Activated CD8-positive, alpha-beta memory T cell treated with anti-CD3 and anti-CD28 coated beads, Interleukin-2, amount 50 U/mL, for 1 hour (primary cell): ENCODE data around the gene CCDC154.
"Not testable (repeated sequence)": the region's sequence is repeated elsewhere in the genome, so short reads cannot be mapped to it uniquely, and the experiment has no call there.

Source experiments
- DNase-seq: peaks from one replicate; pipeline ENCODE4 v3.0.0-alpha.2; 2020; ENCODE audit errors: extremely low read depth

Gene CCDC154, protein sequence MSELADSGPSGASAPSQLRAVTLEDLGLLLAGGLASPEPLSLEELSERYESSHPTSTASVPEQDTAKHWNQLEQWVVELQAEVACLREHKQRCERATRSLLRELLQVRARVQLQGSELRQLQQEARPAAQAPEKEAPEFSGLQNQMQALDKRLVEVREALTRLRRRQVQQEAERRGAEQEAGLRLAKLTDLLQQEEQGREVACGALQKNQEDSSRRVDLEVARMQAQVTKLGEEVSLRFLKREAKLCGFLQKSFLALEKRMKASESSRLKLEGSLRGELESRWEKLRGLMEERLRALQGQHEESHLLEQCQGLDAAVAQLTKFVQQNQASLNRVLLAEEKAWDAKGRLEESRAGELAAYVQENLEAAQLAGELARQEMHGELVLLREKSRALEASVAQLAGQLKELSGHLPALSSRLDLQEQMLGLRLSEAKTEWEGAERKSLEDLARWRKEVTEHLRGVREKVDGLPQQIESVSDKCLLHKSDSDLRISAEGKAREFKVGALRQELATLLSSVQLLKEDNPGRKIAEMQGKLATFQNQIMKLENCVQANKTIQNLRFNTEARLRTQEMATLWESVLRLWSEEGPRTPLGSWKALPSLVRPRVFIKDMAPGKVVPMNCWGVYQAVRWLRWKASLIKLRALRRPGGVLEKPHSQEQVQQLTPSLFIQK

GRCh38 chr16:1443980-1444729 is at the start of gene CCDC154:
TSS of gene CCDC154 (minus strand) at chr16:1444556. CDS start at chr16:1444322, 234 bp downstream.
- DNase-seq: no peak

GRCh38 chr16:1493746-1494094 is 49.4 kb upstream of the CCDC154 start:
- no peak for DNase-seq

DNA sequence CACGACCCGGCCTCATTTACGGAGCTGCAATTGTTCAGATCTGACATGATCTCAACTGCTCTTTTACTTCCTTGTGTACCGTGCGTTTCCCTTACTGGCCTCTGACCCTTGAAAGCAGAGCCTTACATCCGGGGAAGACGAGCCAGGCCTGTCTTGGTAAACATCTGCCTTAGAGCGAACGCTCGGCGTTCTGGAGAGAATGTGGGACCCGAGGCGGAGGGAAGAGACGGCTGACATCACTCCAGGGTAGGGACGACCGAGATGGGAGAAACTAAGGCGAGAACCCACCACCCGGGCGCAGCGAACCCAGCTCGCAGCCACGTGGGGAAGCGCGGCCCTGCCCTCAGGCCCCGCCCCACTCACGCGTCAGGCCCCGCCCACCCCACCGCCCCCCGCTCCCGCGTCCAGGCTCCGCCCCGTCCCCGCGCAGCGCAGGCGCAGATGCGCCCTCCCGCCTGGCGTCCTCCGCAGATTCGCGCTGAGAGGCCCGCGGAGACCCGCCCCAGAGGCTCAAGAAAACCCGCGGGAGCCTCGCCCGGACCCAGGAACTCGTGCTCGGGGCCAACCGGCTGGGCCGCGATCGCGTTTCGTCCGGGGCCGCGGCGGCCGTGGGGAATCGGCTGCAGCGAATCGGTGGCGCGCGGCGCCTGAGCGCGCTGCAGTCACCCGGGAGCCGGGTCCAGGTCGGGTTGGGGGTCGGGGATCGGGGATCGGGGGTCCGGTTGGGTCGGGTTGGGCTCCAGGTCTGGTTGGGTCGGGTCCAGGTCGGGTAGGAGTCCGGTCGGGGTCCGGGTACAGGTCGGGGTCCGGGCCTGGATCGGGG is 48.8 kb upstream of the CCDC154 start, which contains the start of gene TELO2:
Gene TELO2, plus strand, starts transcription at position 438 of the 823 bp plus-strand sequence. CDS start 922 bp downstream, outside the sequence.
- DNase-seq: peak; percentile 52

- no peak for DNase-seq
Measured at GRCh38 chr16:1492082-1492922, 47.9 kb upstream of the CCDC154 start.

GRCh38 chr16:1491327-1491726 is 47.0 kb upstream of the CCDC154 start:
- no peak for DNase-seq

DNA sequence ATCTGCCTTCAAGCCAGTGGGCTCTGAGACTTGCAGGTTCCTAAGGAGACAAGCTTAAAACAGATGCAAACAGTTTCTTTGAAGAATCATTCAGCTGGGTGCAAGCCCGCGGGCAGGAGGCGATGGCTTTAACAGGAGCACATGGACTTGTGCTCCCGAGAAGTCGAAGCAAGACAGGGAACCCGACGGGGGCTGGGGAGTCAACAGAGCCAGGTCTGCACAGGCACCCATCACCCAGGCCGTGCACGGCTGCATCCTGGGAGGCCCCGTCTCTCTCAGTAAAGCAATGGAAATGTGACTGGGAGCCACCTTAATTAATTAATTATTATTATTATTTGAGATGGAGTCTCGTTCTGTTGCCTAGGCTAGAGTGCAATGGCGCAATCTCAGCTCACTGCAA is 44.7 kb upstream of the CCDC154 start:
- no peak for DNase-seq

GRCh38 chr16:1488619-1489018 is 44.3 kb upstream of the CCDC154 start, which contains the start of gene PTX4:
TSS of gene PTX4 (minus strand) at chr16:1488944. CDS start at chr16:1488909, 35 bp downstream.
- no peak for DNase-seq

GRCh38 chr16:1488054-1488601 is 43.8 kb upstream of the CCDC154 start:
- DNase-seq: no peak

- no peak for DNase-seq
Measured at GRCh38 chr16:1487395-1488053, 43.2 kb upstream of the CCDC154 start.

- DNase-seq: no peak
Measured at GRCh38 chr16:1486551-1487390, 42.4 kb upstream of the CCDC154 start.

GRCh38 chr16:1485847-1486496 is 41.6 kb upstream of the CCDC154 start:
- no peak for DNase-seq

DNA sequence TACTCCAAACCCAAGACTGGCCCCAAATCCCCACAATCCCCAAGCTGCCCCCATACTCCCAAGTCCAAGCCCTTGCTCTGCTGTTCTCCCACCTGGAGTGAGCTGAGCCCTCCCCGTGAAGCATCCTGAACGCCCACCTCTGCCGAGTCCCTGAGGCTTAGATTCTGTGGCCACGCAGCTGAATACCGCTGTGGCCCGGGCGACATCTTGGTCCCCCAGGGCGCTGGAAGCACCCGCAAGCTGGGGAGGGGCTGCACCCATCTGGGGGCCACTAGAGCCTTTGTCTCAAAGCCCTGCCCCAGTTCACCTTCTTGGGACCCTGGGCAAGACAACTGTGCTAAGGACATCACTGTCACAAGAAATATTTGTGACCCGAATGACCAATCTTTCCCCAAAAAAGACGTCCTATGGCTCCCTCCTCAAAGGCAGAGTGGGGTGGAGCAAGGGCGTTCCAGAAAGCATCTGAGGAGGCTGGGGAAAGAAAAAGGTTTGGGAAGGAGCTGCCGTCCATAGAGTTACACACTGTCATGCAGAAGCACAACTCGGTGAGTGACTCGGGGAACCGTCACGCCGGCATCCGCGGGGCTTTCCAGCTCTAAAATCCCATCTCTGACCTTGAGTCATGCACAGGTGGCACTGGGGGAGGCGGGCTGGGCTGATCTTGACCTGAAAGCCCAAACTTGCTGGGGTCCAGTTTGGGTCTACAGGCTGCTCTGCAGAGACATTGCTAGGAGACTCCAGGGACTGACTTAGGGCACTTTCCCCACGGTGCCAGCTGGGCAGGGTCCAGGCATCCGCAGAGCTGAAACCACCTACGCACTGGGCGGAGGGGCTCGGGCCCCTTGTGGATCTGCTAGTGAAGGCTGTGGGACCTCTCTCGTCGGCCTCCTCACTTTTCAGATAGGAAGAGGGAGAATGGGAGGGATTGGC is 37.8 kb upstream of the CCDC154 start:
- DNase-seq: no peak

DNA sequence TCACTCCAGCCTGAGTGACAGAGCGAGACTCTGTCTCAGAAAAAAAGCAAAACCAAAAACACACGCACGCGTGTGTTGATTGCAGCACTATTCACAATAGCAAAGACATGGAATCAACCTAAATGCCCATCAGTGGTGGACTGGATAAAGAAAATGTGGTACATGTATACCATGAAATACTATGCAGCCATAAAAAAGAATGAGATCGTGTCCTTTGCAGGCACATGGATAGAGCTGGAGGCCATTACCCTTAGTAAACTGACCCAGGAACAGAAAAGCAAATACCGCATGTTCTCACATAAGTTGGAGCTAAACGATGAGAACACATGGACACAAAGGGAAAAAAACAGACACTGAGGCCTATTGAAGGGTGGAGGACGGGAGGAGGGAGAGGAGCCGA is 34.6 kb upstream of the CCDC154 start:
- DNase-seq: not testable (repeated sequence)

- DNase-seq: no peak
Measured at GRCh38 chr16:1477033-1477432, 32.7 kb upstream of the CCDC154 start.

- DNase-seq: no peak
Measured at GRCh38 chr16:1475552-1476114, 31.3 kb upstream of the CCDC154 start.

DNA sequence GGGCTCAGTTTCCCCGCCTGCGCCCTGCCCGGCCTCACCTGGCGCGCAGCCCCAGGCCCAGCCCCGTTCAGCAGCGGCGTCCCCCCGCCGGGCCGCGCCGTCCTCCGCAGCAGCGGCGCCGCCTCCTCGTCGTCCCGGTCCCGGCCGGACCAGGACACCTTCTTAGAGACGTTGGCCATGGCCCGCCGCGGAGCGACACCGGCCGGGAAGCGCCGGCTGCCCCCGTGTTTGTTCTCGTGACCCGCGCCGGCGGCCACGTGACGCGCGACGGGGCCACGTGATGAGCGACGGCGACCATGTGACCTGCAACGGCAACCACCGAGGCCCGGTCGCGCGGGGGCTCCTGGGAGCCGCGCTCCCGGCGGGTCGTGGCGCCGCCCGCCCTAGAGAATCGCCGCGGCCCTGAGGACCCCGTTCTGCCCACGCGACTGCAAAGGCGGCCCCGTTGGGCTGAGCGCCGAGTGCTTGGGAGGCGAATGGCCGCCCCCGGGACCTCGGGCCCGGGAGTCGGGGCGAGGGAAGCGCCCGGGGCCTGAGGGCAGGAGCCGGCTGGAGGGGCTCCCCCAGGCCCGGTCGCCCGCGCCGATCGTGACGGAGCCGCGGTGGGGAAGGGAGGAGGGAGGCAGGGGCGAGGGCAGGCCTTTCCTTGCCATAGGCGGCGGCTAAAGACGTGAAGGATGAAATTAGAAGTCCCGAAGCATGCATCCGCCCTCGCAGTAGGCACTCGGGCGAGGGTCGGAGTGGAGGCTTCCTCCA is 30.6 kb upstream of the CCDC154 start, which contains the start of gene CLCN7:
Gene CLCN7, minus strand, starts transcription at position 233 of the 756 bp plus-strand sequence. Its CDS starts 54 bp downstream, at position 179.
- DNase-seq: peak; percentile 28
